PC-3 (cell line): ENCODE measurements around the gene MAGI2. TPM values are rescaled to one million over a fixed set of nuclear protein-coding genes. Genes with fewer than 3 reads are reported as not detected.

ENCODE experiments used
- ATAC-seq: fragments of 200-7000 bp; cut with Tn5 transposase; 2 replicates; pipeline ENCODE4 v1.9.1; 2020; ENCODE audit warnings: mild to moderate bottlenecking, moderate library complexity
- BruUV-seq: library from RNA; stranded (reverse); fragments of 400-500 nt; replicated peaks from 2 replicates; lab custom pipeline; 2021; lab: Mats Ljungman, UMichigan
- CTCF ChIA-PET: fragments of 300-600 bp; sonication (Branson Sonifier 250); formaldehyde crosslinking; loops from one replicate; lab custom pipeline; 2022; ENCODE audit warnings: antibody characterized with exemption; lab: Charles Lee
- POLR2A ChIA-PET: fragments of 300-600 bp; sonication (Branson Sonifier 250); formaldehyde crosslinking; loops from one replicate; lab custom pipeline; 2022; ENCODE audit warnings: antibody characterized with exemption; ENCODE audit not compliant: unreplicated experiment; lab: Charles Lee
- DNase-seq: peaks from one replicate; pipeline ENCODE4 v3.0.0-alpha.2; 2015
- H2AFZ ChIP-seq: fragments of 300-600 bp; sonication (generic); 2 replicates; pipeline ENCODE4 v1.6.0; 2016; ENCODE audit warnings: antibody characterized with exemption, low read length
- H3F3A ChIP-seq: fragments of 300-600 bp; sonication (generic); one replicate; pipeline ENCODE4 v1.6.0; 2017; ENCODE audit warnings: antibody characterized with exemption, low read length, control low read depth, mild to moderate bottlenecking; ENCODE audit not compliant: unreplicated experiment
- H3K27ac ChIP-seq: fragments of 300-600 bp; sonication (generic); 2 replicates; pipeline ENCODE4 v1.5.1; 2016; ENCODE audit warnings: mild to moderate bottlenecking, low read length
- H3K27me3 ChIP-seq: fragments of 300-600 bp; sonication (generic); 2 replicates; pipeline ENCODE4 v1.6.1; 2016; ENCODE audit warnings: low read length, mixed read lengths
- H3K36me3 ChIP-seq: fragments of 300-600 bp; sonication (generic); 2 replicates; pipeline ENCODE4 v1.6.1; 2016; ENCODE audit warnings: low read depth, mixed run types, low read length, mixed read lengths
- H3K4me1 ChIP-seq: fragments of 300-600 bp; sonication (generic); 2 replicates; pipeline ENCODE4 v1.5.1; 2016; ENCODE audit warnings: low read length; ENCODE audit not compliant: insufficient read depth
- H3K4me2 ChIP-seq: fragments of 300-600 bp; sonication (generic); 2 replicates; pipeline ENCODE4 v1.6.0; 2016; ENCODE audit warnings: low read length
- H3K4me3 ChIP-seq: fragments of 300-600 bp; sonication (generic); 2 replicates; pipeline ENCODE4 v1.5.1; 2016; ENCODE audit warnings: mild to moderate bottlenecking, low read length, mixed read lengths
- H3K79me2 ChIP-seq: fragments of 300-600 bp; sonication (generic); 2 replicates; pipeline ENCODE4 v1.6.1; 2017; ENCODE audit warnings: low read length, mixed read lengths
- H3K9ac ChIP-seq: fragments of 300-600 bp; sonication (generic); 2 replicates; pipeline ENCODE4 v1.6.0; 2016; ENCODE audit warnings: mild to moderate bottlenecking, low read length
- H3K9me2 ChIP-seq: fragments of 300-600 bp; sonication (generic); replicated peaks from 2 replicates; pipeline ENCODE4 v1.6.1; 2016; ENCODE audit warnings: mixed run types, low read length, mixed read lengths
- H3K9me3 ChIP-seq: fragments of 300-600 bp; sonication (generic); 2 replicates; pipeline ENCODE4 v1.6.1; 2016; ENCODE audit warnings: low read length, mixed read lengths
- H4K20me1 ChIP-seq: fragments of 300-600 bp; sonication (generic); 2 replicates; pipeline ENCODE4 v1.6.1; 2016; ENCODE audit warnings: low read length, mixed read lengths
- EZH2 ChIP-seq: fragments of 300-600 bp; sonication (generic); IDR thresholded peaks from one replicate; pipeline ENCODE4 v1.6.1; 2017; ENCODE audit warnings: antibody characterized with exemption, mild to moderate bottlenecking, low read length; ENCODE audit not compliant: unreplicated experiment
- EZH2phosphoT487 ChIP-seq: fragments of 300-600 bp; sonication (generic); IDR thresholded peaks from 2 replicates; pipeline ENCODE4 v1.6.1; 2018; ENCODE audit warnings: mild to moderate bottlenecking, antibody characterized with exemption, low read length, borderline replicate concordance
- intact Hi-C: fragments of 100-400 bp; cut with micrococcal nuclease; formaldehyde crosslinking; loops from 2 replicates; pipeline ENCODE4 v1.9.0; 2023
- total RNA-seq: library from RNA; depleted of rRNA; stranded (reverse); fragments of >200 nt; gene quantifications from 2 replicates; pipeline ENCODE4 v1.2.3, GENCODE V29; 2014
- TF ChIP-seq, protein P1 (sequence below): fragments of 300-600 bp; sonication (generic); conservative IDR thresholded peaks from 2 replicates; pipeline ENCODE4 v1.5.1; 2017; ENCODE audit warnings: antibody characterized with exemption, low read depth, mild to moderate bottlenecking, low read length

Gene MAGI2
- total RNA-seq, 1 experiment from 2014 or later = not detected

DNA sequence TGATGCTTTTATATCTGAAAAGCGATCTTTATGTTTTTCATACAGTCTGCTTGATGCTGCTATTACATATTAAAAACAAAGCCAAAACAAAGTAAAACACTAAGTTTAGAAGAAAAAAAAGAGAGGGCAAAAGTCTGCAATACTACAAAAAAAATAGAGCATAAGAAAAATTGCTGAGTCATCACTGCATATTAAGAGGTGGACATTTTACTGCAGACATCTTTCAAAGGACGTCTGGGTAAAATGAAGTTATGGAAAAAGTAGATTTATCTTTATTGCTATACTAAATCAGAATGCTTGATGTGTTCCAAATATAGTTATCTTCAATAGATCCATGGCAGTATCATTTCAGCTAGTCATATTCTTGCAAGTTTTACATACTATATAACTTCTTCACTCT, 172.0 kb downstream of the MAGI2 start:
- ChIA-PET POLR2A (no interaction called here), CTCF (no interaction called here)
- no peaks in the 10 kb centered on the region for H3K9me3 ChIP-seq
- H3K36me3 ChIP-seq = no peaks in the 10 kb centered on the region
- ATAC-seq = no peak
- no peaks in the 10 kb centered on the region for H3K27me3 ChIP-seq
- H3K9ac ChIP-seq = no peak overlapping the region
- intact Hi-C loops = loop anchor here (5.0 kb wide), 2 partner anchors 184 to 309 kb away; no protein-coding TSS in a partner anchor
- no peaks in the 10 kb centered on the region for H4K20me1 ChIP-seq
- 0 out of 2 replicates have a peak overlapping the region, but pooled peaks have one; percentile 35 for H2AFZ ChIP-seq
- H3K4me2 ChIP-seq = no peak overlapping the region
- no peak overlapping the region for H3K27ac ChIP-seq
- no peak overlapping the region for H3K4me3 ChIP-seq
- no TSS peak for BruUV-seq
- no peaks in the 10 kb centered on the region for H3K79me2 ChIP-seq
- TF ChIP-seq, protein P1, sequence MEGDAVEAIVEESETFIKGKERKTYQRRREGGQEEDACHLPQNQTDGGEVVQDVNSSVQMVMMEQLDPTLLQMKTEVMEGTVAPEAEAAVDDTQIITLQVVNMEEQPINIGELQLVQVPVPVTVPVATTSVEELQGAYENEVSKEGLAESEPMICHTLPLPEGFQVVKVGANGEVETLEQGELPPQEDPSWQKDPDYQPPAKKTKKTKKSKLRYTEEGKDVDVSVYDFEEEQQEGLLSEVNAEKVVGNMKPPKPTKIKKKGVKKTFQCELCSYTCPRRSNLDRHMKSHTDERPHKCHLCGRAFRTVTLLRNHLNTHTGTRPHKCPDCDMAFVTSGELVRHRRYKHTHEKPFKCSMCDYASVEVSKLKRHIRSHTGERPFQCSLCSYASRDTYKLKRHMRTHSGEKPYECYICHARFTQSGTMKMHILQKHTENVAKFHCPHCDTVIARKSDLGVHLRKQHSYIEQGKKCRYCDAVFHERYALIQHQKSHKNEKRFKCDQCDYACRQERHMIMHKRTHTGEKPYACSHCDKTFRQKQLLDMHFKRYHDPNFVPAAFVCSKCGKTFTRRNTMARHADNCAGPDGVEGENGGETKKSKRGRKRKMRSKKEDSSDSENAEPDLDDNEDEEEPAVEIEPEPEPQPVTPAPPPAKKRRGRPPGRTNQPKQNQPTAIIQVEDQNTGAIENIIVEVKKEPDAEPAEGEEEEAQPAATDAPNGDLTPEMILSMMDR = no peak
- TF ChIP-seq EZH2phosphoT487 (no peak), EZH2 (no peak)
- H3K9me2 ChIP-seq = no peaks in the 10 kb centered on the region
- H3K4me1 ChIP-seq = peaks cover 45% of the 10 kb centered on the region
- DNase-seq = no peak
- H3F3A ChIP-seq = no peaks in the 10 kb centered on the region

DNA sequence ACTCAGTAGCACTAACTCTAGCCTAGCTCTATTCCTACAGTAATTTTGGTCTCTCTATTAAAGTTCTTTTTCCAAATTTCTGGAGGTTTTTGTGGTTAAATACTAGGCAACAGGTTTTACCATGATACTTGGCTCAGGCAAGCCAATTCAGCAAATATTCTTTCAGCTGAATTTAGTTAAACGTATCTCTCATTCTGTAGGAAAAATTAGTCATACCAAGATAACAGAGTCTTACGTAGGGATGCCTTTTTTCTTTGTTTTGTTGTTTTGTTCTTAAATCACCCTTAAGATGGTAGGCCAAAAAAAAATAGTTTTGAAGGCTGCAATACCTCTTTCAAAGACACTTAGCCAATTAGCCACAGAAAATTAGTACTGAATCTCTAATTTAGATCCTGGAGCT, 180.5 kb downstream of the MAGI2 start:
- no peaks in the 10 kb centered on the region for H3K4me1 ChIP-seq
- H3K9ac ChIP-seq = no peak overlapping the region
- no peaks in the 10 kb centered on the region for H4K20me1 ChIP-seq
- peak overlapping the region; percentile 38; the same call in 1 of the 2 replicates for H2AFZ ChIP-seq
- ChIA-PET POLR2A (no interaction called here), CTCF (no interaction called here)
- H3K4me2 ChIP-seq = no peak overlapping the region
- no TSS peak for BruUV-seq
- ATAC-seq (no peak), DNase-seq (no peak)
- H3K36me3 ChIP-seq = no peaks in the 10 kb centered on the region
- no peaks in the 10 kb centered on the region for H3K79me2 ChIP-seq
- no peaks in the 10 kb centered on the region for H3K27me3 ChIP-seq
- intact Hi-C loops = no loop called here
- H3F3A ChIP-seq = no peaks in the 10 kb centered on the region
- TF ChIP-seq EZH2 (no peak), EZH2phosphoT487 (no peak)
- TF ChIP-seq, protein P1 = no peak
- no peaks in the 10 kb centered on the region for H3K9me2 ChIP-seq
- no peak overlapping the region for H3K27ac ChIP-seq
- no peak overlapping the region for H3K4me3 ChIP-seq
- H3K9me3 ChIP-seq = no peaks in the 10 kb centered on the region

DNA sequence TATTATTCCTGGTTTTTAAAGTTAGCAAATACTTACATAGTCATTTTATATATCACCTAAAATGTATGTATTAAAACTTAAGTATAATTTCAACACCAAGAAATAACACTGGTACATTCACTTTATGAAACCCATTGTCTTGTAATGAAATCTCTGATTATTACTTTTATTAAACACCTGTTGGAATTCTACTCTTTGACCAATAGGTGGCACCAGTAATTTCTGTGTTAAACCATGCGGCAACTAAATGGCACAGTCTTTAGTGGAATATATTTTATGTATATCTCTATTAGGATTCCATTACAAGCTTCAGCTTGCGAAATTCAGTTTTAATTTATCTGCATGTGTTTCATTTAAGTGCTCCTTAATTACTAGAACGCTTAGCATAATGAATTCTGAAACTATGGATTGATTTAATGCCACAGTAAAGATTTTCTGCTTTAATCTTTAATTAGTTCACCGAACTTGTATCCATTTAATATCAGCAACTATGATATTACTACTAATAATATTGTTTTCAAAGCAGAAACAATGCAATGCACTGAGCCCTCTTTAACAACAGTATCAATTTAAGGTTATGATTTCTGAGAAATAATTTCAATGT, 181.3 kb downstream of the MAGI2 start:
- Histone ChIP-seq H3K4me3 (no peak overlapping the region), H3K9ac (no peak overlapping the region), H3K9me2 (no peaks in the 10 kb centered on the region), H3K36me3 (no peaks in the 10 kb centered on the region), H3F3A (no peaks in the 10 kb centered on the region), H3K9me3 (no peaks in the 10 kb centered on the region), H3K79me2 (no peaks in the 10 kb centered on the region), H4K20me1 (no peaks in the 10 kb centered on the region), H3K27ac (no peak overlapping the region), H3K4me2 (no peak overlapping the region), H3K27me3 (no peaks in the 10 kb centered on the region), H3K4me1 (no peaks in the 10 kb centered on the region), H2AFZ (no peak overlapping the region)
- ATAC-seq (peak; percentile 61), DNase-seq (peak; percentile 63)
- intact Hi-C loops = no loop called here
- ChIA-PET POLR2A (no interaction called here), CTCF (interaction anchor here (1.0 kb wide), 1 partner anchor 470 kb away, joined by 3 read pairs; no protein-coding TSS in a partner anchor)
- BruUV-seq = no TSS peak
- TF ChIP-seq EZH2phosphoT487 = no peak
- TF ChIP-seq, protein P1 = peak; percentile 76
